Measurements from ENCODE around the gene SLC25A43. TPM values are rescaled to one million over a fixed set of nuclear protein-coding genes. Genes with fewer than 3 reads are reported as not detected.

Gene SLC25A43
- total and polyA plus RNA-seq, 2 experiments from 2014 or later: 8.7 to 8.9 TPM

- Histone ChIP-seq H3K4me3 (no peak overlapping the region), H3K4me1 (ENCODE audit: insufficient read depth) (no peaks in the 10 kb centered on the region), H3K27me3 (ENCODE audit: insufficient read depth) (no peaks in the 10 kb centered on the region), H3K27ac (ENCODE audit: low read depth) (no peak overlapping the region), H3K79me2 (replicated peaks; ENCODE audit: insufficient read depth) (no peaks in the 10 kb centered on the region), H3K9me2 (ENCODE audit: insufficient read depth) (no peaks in the 10 kb centered on the region), H2AFZ (no peak overlapping the region), H3K4me2 (no peak overlapping the region), H3K36me3 (ENCODE audit: insufficient read depth) (no peaks in the 10 kb centered on the region), H4K20me1 (replicated peaks; ENCODE audit: insufficient read depth) (no peaks in the 10 kb centered on the region), H3F3A (replicated peaks; ENCODE audit: low read depth) (no peaks in the 10 kb centered on the region)
- ATAC-seq (no peak), DNase-seq (ENCODE audit: low spot score) (no peak)
- no peaks in the 10 kb centered on the region for H3K4me1 Mint-ChIP-seq
- H3K36me3 Mint-ChIP-seq (ENCODE audit: low read depth): no peaks in the 10 kb centered on the region
- no peak overlapping the region for H3K27ac Mint-ChIP-seq
- H3K9me3 Mint-ChIP-seq: no peaks in the 10 kb centered on the region
- H3K4me3 Mint-ChIP-seq: no peak overlapping the region
- no peaks in the 10 kb centered on the region for H3K27me3 Mint-ChIP-seq (ENCODE audit: insufficient read depth, low read depth, poor library complexity)
- TF ChIP-seq POLR2AphosphoS5 (IDR thresholded peaks at IDR 0.05; ENCODE audit: low read depth): no peak
- no peak for TF ChIP-seq ZNF114 (CRISPR knock-in tag; IDR thresholded peaks at IDR 0.05)
- no peak for TF ChIP-seq STAT1 (IDR thresholded peaks at IDR 0.05; ENCODE audit: unreplicated experiment)
- no peak for TF ChIP-seq CTCF (conservative IDR thresholded peaks at IDR 0.05; ENCODE audit: low read depth in 2 of 2)
- no peak for TF ChIP-seq CREB1 (CRISPR knock-in tag; IDR thresholded peaks at IDR 0.05; ENCODE audit: low read depth)
- no peak for TF ChIP-seq ZNF331 (CRISPR knock-in tag; IDR thresholded peaks at IDR 0.05; ENCODE audit: low read depth)
- no peak for TF ChIP-seq EZH2 (IDR thresholded peaks at IDR 0.05; ENCODE audit: low read depth, unreplicated experiment)
- no peak for TF ChIP-seq ZNF462 (CRISPR knock-in tag; IDR thresholded peaks at IDR 0.05)
- no peak for TF ChIP-seq ETS1 (IDR thresholded peaks at IDR 0.05)
- no peak for TF ChIP-seq REST (IDR thresholded peaks at IDR 0.05; ENCODE audit: unreplicated experiment)
- no peak for TF ChIP-seq EZH2phosphoT487 (IDR thresholded peaks at IDR 0.05; ENCODE audit: unreplicated experiment)
- no peak for TF ChIP-seq NANOG (IDR thresholded peaks at IDR 0.05; ENCODE audit: borderline replicate concordance)
- TF ChIP-seq JUNB (IDR thresholded peaks at IDR 0.05; ENCODE audit: unreplicated experiment): no peak
Observed at GRCh38 chrX:119459181-119459580, 60.0 kb downstream of the SLC25A43 start.
